CD14-positive monocyte (primary cell): ENCODE results near the gene IGFN1. TPM values are rescaled to one million over a fixed set of nuclear protein-coding genes. Genes with fewer than 3 reads are reported as not detected.
A peak's percentile ranks its signal among the peaks of the same experiment; 100 is the strongest.

Source experiments
- DNase-seq, 3 donors: peaks; one replicate each; pipeline ENCODE4 v3.0.0-alpha.2; 2011 to 2022
- H2AFZ ChIP-seq: 2 replicates; pipeline ENCODE4 v1.6.0; 2012; ENCODE audit warnings: mild to moderate bottlenecking, low read depth, low read length, inconsistent platforms; ENCODE audit not compliant: insufficient read depth, poor library complexity, severe bottlenecking
- H3K27ac ChIP-seq, 2 donors: 1 replicate in 1 of 2; 2 replicates in 1 of 2; pipeline ENCODE4 v1.5.1; 2012 to 2013; ENCODE audit warnings: low read length in 2 of 2, control low read depth in 1 of 2, inconsistent platforms in 1 of 2, low read depth in 1 of 2, mild to moderate bottlenecking in 1 of 2
- H3K27me3 ChIP-seq, 2 donors: one replicate each; pipeline versions ENCODE4 v1.6.0 to v1.6.1; 2011 to 2013; ENCODE audit warnings: low read length in 2 of 2; ENCODE audit not compliant: control insufficient read depth in 2 of 2, insufficient read depth in 2 of 2
- H3K36me3 ChIP-seq, 2 donors: replicated peaks in 1 of 2; 1 replicate in 1 of 2; 2 replicates in 1 of 2; pipeline versions ENCODE4 v1.5.1 to v1.6.1; 2012 to 2013; ENCODE audit warnings: low read length in 2 of 2, control low read depth in 1 of 2, inconsistent platforms in 1 of 2, mild to moderate bottlenecking in 1 of 2; ENCODE audit not compliant: insufficient read depth in 2 of 2, control insufficient read depth in 1 of 2
- H3K4me1 ChIP-seq, 2 donors: 1 replicate in 1 of 2; 2 replicates in 1 of 2; pipeline versions ENCODE4 v1.5.1 to v1.6.1; 2012 to 2013; ENCODE audit warnings: low read length in 2 of 2, control low read depth in 1 of 2, inconsistent platforms in 1 of 2, mild to moderate bottlenecking in 1 of 2, moderate library complexity in 1 of 2; ENCODE audit not compliant: insufficient read depth in 2 of 2, control insufficient read depth in 1 of 2
- H3K4me2 ChIP-seq: replicated peaks from 2 replicates; pipeline ENCODE3; 2012; ENCODE audit warnings: low read length, moderate library complexity, mild to moderate bottlenecking; ENCODE audit not compliant: poor library complexity, severe bottlenecking; ENCODE audit errors: extremely low read depth
- H3K4me3 ChIP-seq, 3 experiments: fragments of 200-600 bp in 1 of 3; sonication (generic) in 1 of 3; replicated peaks in 1 of 3; 1 replicate in 2 of 3; 2 replicates in 1 of 3; pipeline ENCODE4 v1.5.1; 2011 to 2013; ENCODE audit warnings: low read length in 3 of 3, mild to moderate bottlenecking in 3 of 3, control low read depth in 2 of 3, low read depth in 2 of 3, inconsistent platforms in 1 of 3, moderate library complexity in 1 of 3
- H3K79me2 ChIP-seq: 2 replicates; pipeline ENCODE4 v1.6.0; 2012; ENCODE audit warnings: mild to moderate bottlenecking, control low read depth, inconsistent platforms, low read length, moderate library complexity; ENCODE audit not compliant: insufficient read depth
- H3K9ac ChIP-seq: 2 replicates; pipeline ENCODE4 v1.6.0; 2017; ENCODE audit warnings: low read length, mild to moderate bottlenecking; ENCODE audit not compliant: insufficient read depth, poor library complexity, severe bottlenecking
- H3K9me3 ChIP-seq, 2 donors: replicated peaks in 1 of 2; 1 replicate in 1 of 2; 2 replicates in 1 of 2; pipeline versions ENCODE4 v1.5.1 to v1.6.1; 2012 to 2013; ENCODE audit warnings: low read length in 2 of 2, control low read depth in 1 of 2; ENCODE audit not compliant: control insufficient read depth in 1 of 2, insufficient read depth in 1 of 2
- H4K20me1 ChIP-seq: 2 replicates; pipeline ENCODE4 v1.6.0; 2012; ENCODE audit warnings: mild to moderate bottlenecking, low read length, control low read depth, moderate library complexity; ENCODE audit not compliant: insufficient read depth
- H3K27ac Mint-ChIP-seq, 7 donors: one replicate each; pipeline ENCODE4 v1.8.0; 2020; ENCODE audit warnings: mild to moderate bottlenecking in 7 of 7, mixed read lengths in 7 of 7, moderate library complexity in 6 of 7, inconsistent platforms in 2 of 7
- H3K27me3 Mint-ChIP-seq, 3 donors: one replicate each; pipeline ENCODE4 v1.8.0; 2021 to 2022; ENCODE audit warnings: low read depth in 3 of 3, mild to moderate bottlenecking in 3 of 3, mixed read lengths in 3 of 3, moderate library complexity in 3 of 3, inconsistent platforms in 1 of 3
- H3K36me3 Mint-ChIP-seq, 2 donors: one replicate each; pipeline ENCODE4 v1.8.0; 2020; ENCODE audit warnings: mixed read lengths in 2 of 2, inconsistent platforms in 1 of 2, mild to moderate bottlenecking in 1 of 2
- H3K4me1 Mint-ChIP-seq: one replicate; pipeline ENCODE4 v1.8.0; 2020; ENCODE audit warnings: mild to moderate bottlenecking, mixed read lengths
- H3K4me3 Mint-ChIP-seq, 2 donors: one replicate each; pipeline ENCODE4 v1.8.0; 2020; ENCODE audit warnings: mild to moderate bottlenecking in 2 of 2, mixed read lengths in 2 of 2, moderate library complexity in 1 of 2
- H3K9me3 Mint-ChIP-seq, 7 donors: one replicate each; pipeline ENCODE4 v1.8.0; 2020 to 2022; ENCODE audit warnings: mixed read lengths in 7 of 7, mild to moderate bottlenecking in 6 of 7, moderate library complexity in 6 of 7, inconsistent platforms in 2 of 7
- WGBS: methylation state at CpG from one replicate; pipeline ENCODE4 v1.1.5; 2013; ENCODE audit warnings: missing lambda C conversion rate; ENCODE audit not compliant: insufficient coverage; 5-methylcytosine and 5-hydroxymethylcytosine counted together
- intact Hi-C, 2 donors: fragments of 100-400 bp; cut with micrococcal nuclease; formaldehyde crosslinking; loops; one replicate each; pipeline versions ENCODE4 v1.15.0 to v1.15.1; 2023
- polyA plus RNA-seq, 3 donors: library from polyadenylated mRNA; depleted of rRNA in 1 of 3; unstranded in 2 of 3; stranded (reverse) in 1 of 3; fragments of 300-500 nt in 2 of 3; fragments of >200 nt in 1 of 3; fragmentation: Illumina TruSeq in 2 of 3; gene quantifications; 1 replicate in 2 of 3; 2 replicates in 1 of 3; pipeline ENCODE4 v1.2.3, GENCODE V29; 2012 to 2021
- TF ChIP-seq, protein P1 (sequence below): fragments of 200-600 bp; IDR thresholded peaks from one replicate; pipeline ENCODE4 v1.8.0; 2022; ENCODE audit warnings: antibody characterized with exemption, mild to moderate bottlenecking

The IGFN1 gene
- polyA plus RNA-seq, 3 donors = not detected

DNA sequence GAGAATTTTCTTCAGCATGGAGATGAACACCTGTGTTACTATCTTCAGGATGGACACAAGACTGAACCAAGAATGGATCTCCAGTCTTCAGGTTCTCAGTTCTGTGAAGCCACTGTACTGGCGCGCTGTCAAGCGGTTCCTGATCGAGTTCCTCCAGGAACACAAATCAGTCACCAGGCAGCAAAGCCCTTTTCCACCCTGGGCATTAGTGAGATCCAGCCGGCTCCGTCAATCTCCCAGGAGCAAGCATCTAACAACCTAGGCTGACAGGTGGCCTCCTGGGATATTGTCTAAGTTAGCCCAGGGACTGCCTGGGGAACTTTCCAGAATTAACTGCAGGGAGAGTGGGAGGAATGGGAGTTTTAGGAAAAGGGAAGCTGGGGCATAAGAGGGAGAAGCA, 9.7 kb upstream of the IGFN1 start:
- H3K27ac ChIP-seq = no peak overlapping the region
- no peak overlapping the region for H3K9ac ChIP-seq
- H3K4me1 Mint-ChIP-seq = peaks cover 17% of the 10 kb centered on the region
- H2AFZ ChIP-seq = no peak overlapping the region
- H3K79me2 ChIP-seq = no peaks in the 10 kb centered on the region
- intact Hi-C loops = no loop called here
- no peaks in the 10 kb centered on the region for H4K20me1 ChIP-seq
- peaks cover 5 to 8% (median 8%) of the 10 kb centered on the region in 3 donors for H3K27me3 Mint-ChIP-seq
- H3K4me3 Mint-ChIP-seq = no peak overlapping the region
- H3K9me3 ChIP-seq = no peaks in the 10 kb centered on the region
- TF ChIP-seq, protein P1, sequence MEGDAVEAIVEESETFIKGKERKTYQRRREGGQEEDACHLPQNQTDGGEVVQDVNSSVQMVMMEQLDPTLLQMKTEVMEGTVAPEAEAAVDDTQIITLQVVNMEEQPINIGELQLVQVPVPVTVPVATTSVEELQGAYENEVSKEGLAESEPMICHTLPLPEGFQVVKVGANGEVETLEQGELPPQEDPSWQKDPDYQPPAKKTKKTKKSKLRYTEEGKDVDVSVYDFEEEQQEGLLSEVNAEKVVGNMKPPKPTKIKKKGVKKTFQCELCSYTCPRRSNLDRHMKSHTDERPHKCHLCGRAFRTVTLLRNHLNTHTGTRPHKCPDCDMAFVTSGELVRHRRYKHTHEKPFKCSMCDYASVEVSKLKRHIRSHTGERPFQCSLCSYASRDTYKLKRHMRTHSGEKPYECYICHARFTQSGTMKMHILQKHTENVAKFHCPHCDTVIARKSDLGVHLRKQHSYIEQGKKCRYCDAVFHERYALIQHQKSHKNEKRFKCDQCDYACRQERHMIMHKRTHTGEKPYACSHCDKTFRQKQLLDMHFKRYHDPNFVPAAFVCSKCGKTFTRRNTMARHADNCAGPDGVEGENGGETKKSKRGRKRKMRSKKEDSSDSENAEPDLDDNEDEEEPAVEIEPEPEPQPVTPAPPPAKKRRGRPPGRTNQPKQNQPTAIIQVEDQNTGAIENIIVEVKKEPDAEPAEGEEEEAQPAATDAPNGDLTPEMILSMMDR = no peak
- no peaks in the 10 kb centered on the region for H3K4me1 ChIP-seq
- H3K27ac Mint-ChIP-seq = peak overlapping the region in 2 of 7 donors; percentile 11 to 77
- DNase-seq = no peak
- no peaks in the 10 kb centered on the region for H3K36me3 Mint-ChIP-seq
- H3K36me3 ChIP-seq = no peaks in the 10 kb centered on the region
- 100% methylated on average over 6 of the region's 6 CpGs for WGBS
- H3K4me2 ChIP-seq = no peak overlapping the region
- peaks cover 3 to 14% (median 6%) of the 10 kb centered on the region in 7 donors for H3K9me3 Mint-ChIP-seq
- no peak overlapping the region for H3K4me3 ChIP-seq
- H3K27me3 ChIP-seq = no peaks in the 10 kb centered on the region

DNA sequence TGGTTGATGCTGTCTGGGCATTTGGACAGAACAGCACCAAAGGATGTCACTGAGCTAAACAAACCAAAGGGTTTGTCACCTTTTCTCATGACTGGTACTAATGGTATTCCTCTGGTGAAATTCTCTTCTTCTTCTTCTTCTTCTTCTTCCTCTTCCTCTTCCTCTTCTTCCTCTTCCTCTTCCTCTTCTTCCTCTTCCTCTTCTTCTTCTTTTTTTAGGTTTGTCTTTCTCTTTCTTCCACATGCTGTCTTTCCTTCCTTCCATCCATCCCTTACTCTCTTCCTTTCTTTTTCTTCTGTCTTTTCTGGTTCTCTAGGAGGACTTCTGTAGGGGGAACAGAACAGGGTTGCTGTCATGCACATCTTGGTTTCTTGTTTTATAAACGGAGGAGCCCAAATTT, 9.3 kb upstream of the IGFN1 start:
- TF ChIP-seq, protein P1 = no peak
- no peaks in the 10 kb centered on the region for H3K36me3 Mint-ChIP-seq
- H3K79me2 ChIP-seq = no peaks in the 10 kb centered on the region
- peak overlapping the region in 1 of 7 donors; percentile 8 for H3K27ac Mint-ChIP-seq
- no CpG with 5 or more reads among the region's 1 CpG for WGBS
- peak overlapping the region in 1 of 2 donors; percentile 8 for H3K4me3 Mint-ChIP-seq
- H3K27me3 ChIP-seq = no peaks in the 10 kb centered on the region
- H3K9ac ChIP-seq = no peak overlapping the region
- no peaks in the 10 kb centered on the region for H3K4me1 ChIP-seq
- no peaks in the 10 kb centered on the region for H4K20me1 ChIP-seq
- no peak overlapping the region for H3K27ac ChIP-seq
- peaks cover 5 to 8% (median 8%) of the 10 kb centered on the region in 3 donors for H3K27me3 Mint-ChIP-seq
- H3K36me3 ChIP-seq = no peaks in the 10 kb centered on the region
- H3K9me3 Mint-ChIP-seq = peaks cover 3 to 14% (median 6%) of the 10 kb centered on the region in 7 donors
- DNase-seq = peak in 2 of 3 donors; percentile 7 to 24
- H3K4me1 Mint-ChIP-seq = peaks cover 21% of the 10 kb centered on the region
- intact Hi-C loops = no loop called here
- no peaks in the 10 kb centered on the region for H3K9me3 ChIP-seq
- H2AFZ ChIP-seq = no peak overlapping the region
- no peak overlapping the region for H3K4me2 ChIP-seq
- H3K4me3 ChIP-seq = no peak overlapping the region
